ENCODE results near the gene MAST3.

GRCh38 chr19:18190278-18190677, 92.7 kb downstream of the MAST3 start:
- no peak for TF ChIP-seq CTCF (IDR thresholded peaks at IDR 0.05)
- no peak for TF ChIP-seq TEAD4 (IDR thresholded peaks at IDR 0.05; ENCODE audit: borderline replicate concordance, insufficient read depth)
- no peak for TF ChIP-seq JUND (IDR thresholded peaks at IDR 0.05)
- no peak for TF ChIP-seq POLR2AphosphoS5 (IDR thresholded peaks at IDR 0.05; ENCODE audit: low read depth, low read length)
- no peak for TF ChIP-seq EP300 (IDR thresholded peaks at IDR 0.05; ENCODE audit: borderline replicate concordance in 1 of 2, low read depth in 1 of 2, low read length in 1 of 2)
